ENCODE measurements around the gene WDR43. TPM values are rescaled to one million over a fixed set of nuclear protein-coding genes. Genes with fewer than 3 reads are reported as not detected.

Gene WDR43
- total RNA-seq, 1 donor, result 79.3 TPM

GRCh38 chr2:28994074-28994473 is 99.6 kb downstream of the WDR43 start:
- no peak overlapping the region for H2AFZ ChIP-seq (ENCODE audit: low read length)
- H3K4me3 ChIP-seq (ENCODE audit: insufficient read depth, low read length), result no peak overlapping the region
- no peak for TF ChIP-seq CTCF (IDR thresholded peaks at IDR 0.05; ENCODE audit: extremely low read depth, low read depth, low read length)
- H3K9me3 ChIP-seq (ENCODE audit: low read depth, low read length), result no peaks in the 10 kb centered on the region
- DNase-seq (ENCODE audit: insufficient read length, low spot score, missing footprints), result peak; percentile 13
- no peak overlapping the region for H3K27ac ChIP-seq (ENCODE audit: low read depth, low read length)
- H3K4me1 ChIP-seq (ENCODE audit: insufficient read depth, low read length), result peaks cover 6% of the 10 kb centered on the region
- H3K27me3 ChIP-seq (ENCODE audit: insufficient read depth, low read length), result no peaks in the 10 kb centered on the region
- no peaks in the 10 kb centered on the region for H3K79me2 ChIP-seq (ENCODE audit: insufficient read depth, low read length)
- no peaks in the 10 kb centered on the region for H4K20me1 ChIP-seq (ENCODE audit: insufficient read depth, low read length)
- H3K36me3 ChIP-seq (ENCODE audit: insufficient read depth, low read length), result no peaks in the 10 kb centered on the region
- H3K4me2 ChIP-seq (ENCODE audit: insufficient read depth, low read length), result no peak overlapping the region

- H3K4me2 ChIP-seq (ENCODE audit: insufficient read depth, low read length), result no peak overlapping the region
- no peaks in the 10 kb centered on the region for H4K20me1 ChIP-seq (ENCODE audit: insufficient read depth, low read length)
- H3K79me2 ChIP-seq (ENCODE audit: insufficient read depth, low read length), result no peaks in the 10 kb centered on the region
- H3K36me3 ChIP-seq (ENCODE audit: insufficient read depth, low read length), result no peaks in the 10 kb centered on the region
- no peaks in the 10 kb centered on the region for H3K27me3 ChIP-seq (ENCODE audit: insufficient read depth, low read length)
- H3K4me3 ChIP-seq (ENCODE audit: insufficient read depth, low read length), result no peak overlapping the region
- no peak overlapping the region for H2AFZ ChIP-seq (ENCODE audit: low read length)
- H3K4me1 ChIP-seq (ENCODE audit: insufficient read depth, low read length), result peaks cover 6% of the 10 kb centered on the region
- no peak overlapping the region for H3K27ac ChIP-seq (ENCODE audit: low read depth, low read length)
- peak; percentile 21 for DNase-seq (ENCODE audit: insufficient read length, low spot score, missing footprints)
- no peak for TF ChIP-seq CTCF (IDR thresholded peaks at IDR 0.05; ENCODE audit: extremely low read depth, low read depth, low read length)
- H3K9me3 ChIP-seq (ENCODE audit: low read depth, low read length), result no peaks in the 10 kb centered on the region
These were observed 100.2 kb downstream of the WDR43 start for GRCh38 chr2:28994679-28995078.

- Histone ChIP-seq H3K4me2 (ENCODE audit: insufficient read depth, low read length) (no peak overlapping the region), H3K4me3 (ENCODE audit: insufficient read depth, low read length) (no peak overlapping the region), H2AFZ (ENCODE audit: low read length) (no peak overlapping the region), H3K9me3 (ENCODE audit: low read depth, low read length) (no peaks in the 10 kb centered on the region), H3K27me3 (ENCODE audit: insufficient read depth, low read length) (no peaks in the 10 kb centered on the region), H3K79me2 (ENCODE audit: insufficient read depth, low read length) (no peaks in the 10 kb centered on the region), H3K4me1 (ENCODE audit: insufficient read depth, low read length) (peaks cover 6% of the 10 kb centered on the region), H4K20me1 (ENCODE audit: insufficient read depth, low read length) (no peaks in the 10 kb centered on the region), H3K27ac (ENCODE audit: low read depth, low read length) (no peak overlapping the region), H3K36me3 (ENCODE audit: insufficient read depth, low read length) (no peaks in the 10 kb centered on the region)
- peak; percentile 81 for DNase-seq (ENCODE audit: insufficient read length, low spot score, missing footprints)
- no peak for TF ChIP-seq CTCF (IDR thresholded peaks at IDR 0.05; ENCODE audit: extremely low read depth, low read depth, low read length)
These were observed 101.6 kb downstream of the WDR43 start for GRCh38 chr2:28995765-28996750.

- Histone ChIP-seq H3K27me3 (ENCODE audit: insufficient read depth, low read length) (no peaks in the 10 kb centered on the region), H3K4me2 (ENCODE audit: insufficient read depth, low read length) (no peak overlapping the region), H3K79me2 (ENCODE audit: insufficient read depth, low read length) (no peaks in the 10 kb centered on the region), H4K20me1 (ENCODE audit: insufficient read depth, low read length) (no peaks in the 10 kb centered on the region), H3K36me3 (ENCODE audit: insufficient read depth, low read length) (no peaks in the 10 kb centered on the region), H3K9me3 (ENCODE audit: low read depth, low read length) (no peaks in the 10 kb centered on the region), H2AFZ (ENCODE audit: low read length) (no peak overlapping the region), H3K4me3 (ENCODE audit: insufficient read depth, low read length) (no peak overlapping the region), H3K4me1 (ENCODE audit: insufficient read depth, low read length) (peaks cover 2% of the 10 kb centered on the region), H3K27ac (ENCODE audit: low read depth, low read length) (no peak overlapping the region)
- no peak for TF ChIP-seq CTCF (IDR thresholded peaks at IDR 0.05; ENCODE audit: extremely low read depth, low read depth, low read length)
- peak; percentile 69 for DNase-seq (ENCODE audit: insufficient read length, low spot score, missing footprints)
These were observed 102.9 kb downstream of the WDR43 start for GRCh38 chr2:28997237-28997846.

All from osteoblast (primary cell).